ENCODE results near the gene SPTBN4.

Gene SPTBN4

GRCh38 chr19:40466219-40466984 is 399 bp upstream of the SPTBN4 start (continued):
- TF ChIP-seq ZNF239 (tag by site-specific recombination; IDR thresholded peaks at IDR 0.05) (no peak), ZNF221 (tag by site-specific recombination; IDR thresholded peaks at IDR 0.05; ENCODE audit: borderline replicate concordance) (no peak), ZNF501 (tag by site-specific recombination; IDR thresholded peaks at IDR 0.05) (peak; percentile 77; the same call in 1 of the 2 replicates), KLF1 (tag by site-specific recombination; IDR thresholded peaks at IDR 0.05) (no peak; the same call in 1 of the 2 replicates), ZNF19 (tag by site-specific recombination; IDR thresholded peaks at IDR 0.05; ENCODE audit: low read depth) (no peak), ZNF514 (tag by site-specific recombination; IDR thresholded peaks at IDR 0.05) (no peak), ZNF571 (tag by site-specific recombination; IDR thresholded peaks at IDR 0.05) (no peak), ZNF169 (tag by site-specific recombination; IDR thresholded peaks at IDR 0.05) (no peak; the same call in 1 of the 2 replicates), ZSCAN30 (tag by site-specific recombination; IDR thresholded peaks at IDR 0.05) (no peak), ZNF354C (tag by site-specific recombination; IDR thresholded peaks at IDR 0.05; ENCODE audit: borderline replicate concordance, low read depth) (no peak), PRDM10 (tag by site-specific recombination; IDR thresholded peaks at IDR 0.05) (no peak), ZFP69B (tag by site-specific recombination; IDR thresholded peaks at IDR 0.05) (no peak; the same call in 1 of the 2 replicates), ZBTB21 (tag by site-specific recombination; IDR thresholded peaks at IDR 0.05) (0 out of 2 replicates have a peak, but pooled peaks have one; percentile 30), GLI2 (tag by site-specific recombination; IDR thresholded peaks at IDR 0.05; ENCODE audit: borderline replicate concordance, low read depth) (no peak), ZNF623 (tag by site-specific recombination; IDR thresholded peaks at IDR 0.05) (no peak), ZNF24 (tag by site-specific recombination; IDR thresholded peaks at IDR 0.05) (no peak), ZNF175 (tag by site-specific recombination; IDR thresholded peaks at IDR 0.05) (no peak), ZNF157 (tag by site-specific recombination; IDR thresholded peaks at IDR 0.05) (no peak; the same call in 1 of the 2 replicates), EGR2 (tag by site-specific recombination; IDR thresholded peaks at IDR 0.05; ENCODE audit: low read depth) (peak; percentile 63), ZBTB48 (tag by site-specific recombination; IDR thresholded peaks at IDR 0.05) (peak; percentile 63; the same call in 1 of the 2 replicates), TSHZ1 (tag by site-specific recombination; IDR thresholded peaks at IDR 0.05; ENCODE audit: borderline replicate concordance) (no peak), ZNF341 (tag by site-specific recombination; IDR thresholded peaks at IDR 0.05; ENCODE audit: low read depth) (no peak), ZNF596 (tag by site-specific recombination; IDR thresholded peaks at IDR 0.05) (no peak), ZNF133 (tag by site-specific recombination; IDR thresholded peaks at IDR 0.05) (peak; percentile 30; the same call in 1 of the 2 replicates), HIC1 (tag by site-specific recombination; IDR thresholded peaks at IDR 0.05) (peak; percentile 75), ZNF426 (tag by site-specific recombination; IDR thresholded peaks at IDR 0.05) (no peak), BCL11B (tag by site-specific recombination; IDR thresholded peaks at IDR 0.05; ENCODE audit: low read depth) (peak; percentile 30; the same call in 1 of the 2 replicates), KLF7 (tag by site-specific recombination; IDR thresholded peaks at IDR 0.05; ENCODE audit: borderline replicate concordance) (no peak; the same call in 1 of the 2 replicates), ZNF830 (tag by site-specific recombination; IDR thresholded peaks at IDR 0.05; ENCODE audit: low read depth) (no peak), ZNF580 (tag by site-specific recombination; IDR thresholded peaks at IDR 0.05) (no peak)

Measured in HEK293 (cell line).